H9 (cell line): Measurements from ENCODE around the gene KRT79. TPM values are rescaled to one million over a fixed set of nuclear protein-coding genes. Genes with fewer than 3 reads are reported as not detected.

ENCODE experiments used
- DNase-seq: peaks from one replicate; pipeline ENCODE4 v3.0.0-alpha.2; 2017
- H2AFZ ChIP-seq: one replicate; pipeline ENCODE4 v1.6.1; 2013; ENCODE audit warnings: mild to moderate bottlenecking, low read length, control low read depth, moderate library complexity
- H2AK5ac ChIP-seq: 2 replicates; pipeline ENCODE4 v1.6.1; 2013; ENCODE audit warnings: low read length, control low read depth, mixed read lengths; ENCODE audit not compliant: insufficient read length
- H2BK120ac ChIP-seq: one replicate; pipeline ENCODE4 v1.6.1; 2013; ENCODE audit warnings: low read depth, mild to moderate bottlenecking, low read length, control low read depth, inconsistent platforms; ENCODE audit not compliant: poor library complexity, severe bottlenecking
- H2BK12ac ChIP-seq: 2 replicates; pipeline ENCODE4 v1.6.1; 2013; ENCODE audit warnings: low read length, control low read depth, mixed read lengths, low read depth; ENCODE audit not compliant: insufficient read length
- H2BK15ac ChIP-seq: 2 replicates; pipeline ENCODE4 v1.6.1; 2013; ENCODE audit warnings: low read depth, low read length, control low read depth
- H2BK20ac ChIP-seq: one replicate; pipeline ENCODE4 v1.6.1; 2013; ENCODE audit warnings: low read depth, mild to moderate bottlenecking, low read length, control low read depth, inconsistent platforms; ENCODE audit not compliant: poor library complexity, severe bottlenecking
- H2BK5ac ChIP-seq: 2 replicates; pipeline ENCODE4 v1.6.1; 2013; ENCODE audit warnings: low read length, control low read depth, mixed read lengths; ENCODE audit not compliant: insufficient read length
- H3K14ac ChIP-seq: 2 replicates; pipeline ENCODE4 v1.6.1; 2013; ENCODE audit warnings: low read length, control low read depth; ENCODE audit not compliant: insufficient read depth
- H3K18ac ChIP-seq: 2 replicates; pipeline ENCODE4 v1.6.1; 2013; ENCODE audit warnings: low read depth, mild to moderate bottlenecking, mixed read lengths, low read length, control low read depth; ENCODE audit not compliant: insufficient read length
- H3K23ac ChIP-seq: 2 replicates; pipeline ENCODE4 v1.6.1; 2013; ENCODE audit warnings: low read length, control low read depth, mixed read lengths, low read depth; ENCODE audit not compliant: insufficient read length
- H3K23me2 ChIP-seq: 2 replicates; pipeline ENCODE4 v1.6.1; 2013; ENCODE audit warnings: low read depth, mild to moderate bottlenecking, mixed read lengths, low read length, control low read depth; ENCODE audit not compliant: insufficient read length, poor library complexity, severe bottlenecking
- H3K27ac ChIP-seq: 2 replicates; pipeline ENCODE4 v1.5.1; 2013; ENCODE audit warnings: low read length, control low read depth, mixed read lengths, low read depth; ENCODE audit not compliant: insufficient read length
- H3K27me3 ChIP-seq: 2 replicates; pipeline ENCODE4 v1.6.1; 2013; ENCODE audit warnings: low read length, control low read depth, inconsistent platforms; ENCODE audit not compliant: insufficient read depth
- H3K4ac ChIP-seq: 2 replicates; pipeline ENCODE4 v1.6.1; 2013; ENCODE audit warnings: low read depth, mild to moderate bottlenecking, control low read depth, inconsistent platforms, low read length, moderate library complexity
- H3K4me1 ChIP-seq: 2 replicates; pipeline ENCODE4 v1.6.1; 2013; ENCODE audit warnings: low read length, control low read depth, inconsistent platforms; ENCODE audit not compliant: insufficient read depth
- H3K4me2 ChIP-seq: 2 replicates; pipeline ENCODE4 v1.6.1; 2013; ENCODE audit warnings: low read length, control low read depth, mixed read lengths; ENCODE audit not compliant: insufficient read length, insufficient read depth
- H3K56ac ChIP-seq: 2 replicates; pipeline ENCODE4 v1.6.1; 2013; ENCODE audit warnings: low read depth, mild to moderate bottlenecking, mixed read lengths, low read length, control low read depth; ENCODE audit not compliant: insufficient read length
- H3K79me1 ChIP-seq: 2 replicates; pipeline ENCODE4 v1.6.1; 2013; ENCODE audit warnings: low read depth, mild to moderate bottlenecking, moderate library complexity, low read length, control low read depth, inconsistent platforms; ENCODE audit not compliant: insufficient read depth, poor library complexity, severe bottlenecking
- H3K79me2 ChIP-seq: 2 replicates; pipeline ENCODE4 v1.6.1; 2013; ENCODE audit warnings: low read length, control low read depth, inconsistent platforms; ENCODE audit not compliant: insufficient read depth
- H3K9ac ChIP-seq: 2 replicates; pipeline ENCODE4 v1.6.1; 2013; ENCODE audit warnings: low read length, control low read depth, mixed read lengths; ENCODE audit not compliant: insufficient read length; ENCODE audit errors: extremely low read depth
- H3K9me3 ChIP-seq: one replicate; pipeline ENCODE4 v1.6.1; 2013; ENCODE audit warnings: low read depth, low read length, inconsistent platforms; ENCODE audit not compliant: control insufficient read depth
- H3T11ph ChIP-seq: one replicate; pipeline ENCODE4 v1.6.1; 2013; ENCODE audit warnings: mild to moderate bottlenecking, low read length, control low read depth, inconsistent platforms
- H4K20me1 ChIP-seq: one replicate; pipeline ENCODE4 v1.6.1; 2013; ENCODE audit not compliant: control insufficient read depth, insufficient read length, insufficient read depth
- H4K5ac ChIP-seq: 2 replicates; pipeline ENCODE4 v1.6.1; 2013; ENCODE audit warnings: low read depth, mild to moderate bottlenecking, mixed read lengths, low read length, control low read depth; ENCODE audit not compliant: insufficient read length
- H4K8ac ChIP-seq: replicated peaks from 2 replicates; pipeline ENCODE4 v1.6.1; 2013; ENCODE audit warnings: low read length, control low read depth, mixed read lengths, low read depth; ENCODE audit not compliant: insufficient read length
- H4K91ac ChIP-seq: 2 replicates; pipeline ENCODE4 v1.6.1; 2013; ENCODE audit warnings: low read depth, mild to moderate bottlenecking, moderate library complexity, mixed read lengths, low read length, control low read depth; ENCODE audit not compliant: insufficient read length
- H3K27ac Mint-ChIP-seq, 3 experiments: 2 replicates in 2 of 3; 3 replicates in 1 of 3; pipeline ENCODE4 v1.8.0; 2020 to 2021; ENCODE audit warnings: mixed read lengths in 3 of 3, mild to moderate bottlenecking in 1 of 3, moderate library complexity in 1 of 3
- H3K27me3 Mint-ChIP-seq: 2 replicates; pipeline ENCODE4 v1.8.0; 2021; ENCODE audit warnings: low read depth, mild to moderate bottlenecking, moderate library complexity, mixed read lengths
- H3K36me3 Mint-ChIP-seq, 3 experiments: 2 replicates in 2 of 3; 3 replicates in 1 of 3; pipeline ENCODE4 v1.8.0; 2020 to 2021; ENCODE audit warnings: low read depth in 3 of 3, mixed read lengths in 3 of 3; ENCODE audit not compliant: insufficient read depth in 1 of 3
- H3K4me1 Mint-ChIP-seq, 2 experiments: 2 replicates each; pipeline ENCODE4 v1.8.0; 2020; ENCODE audit warnings: mixed read lengths in 2 of 2
- H3K4me3 Mint-ChIP-seq, 2 experiments: 2 replicates in 1 of 2; 3 replicates in 1 of 2; pipeline ENCODE4 v1.8.0; 2020 to 2021; ENCODE audit warnings: mild to moderate bottlenecking in 2 of 2, mixed read lengths in 2 of 2, moderate library complexity in 1 of 2
- H3K9me3 Mint-ChIP-seq, 2 experiments: 2 replicates in 1 of 2; 3 replicates in 1 of 2; pipeline ENCODE4 v1.8.0; 2020; ENCODE audit warnings: mild to moderate bottlenecking in 2 of 2, mixed read lengths in 2 of 2, moderate library complexity in 1 of 2
- WGBS: extraction: QIAGEN DNeasy Blood & Tissue Kit; methylation state at CpG from one replicate; pipeline ENCODE4 v1.1.7; 2013; ENCODE audit warnings: missing lambda C conversion rate, low lambda C conversion rate, mixed read lengths; ENCODE audit not compliant: insufficient read length; ENCODE audit errors: extremely low coverage; 5-methylcytosine and 5-hydroxymethylcytosine counted together
- total RNA-seq: library from RNA; stranded (reverse); gene quantifications from 2 replicates; pipeline ENCODE4 v1.2.1, GENCODE V29; 2021
- TF ChIP-seq, protein P1 (sequence below): fragments of 200-600 bp; sonication (generic); conservative IDR thresholded peaks from 3 replicates; pipeline ENCODE4 v1.8.0; 2021; ENCODE audit warnings: antibody characterized with exemption, mild to moderate bottlenecking

Gene KRT79
- total RNA-seq, 1 experiment from 2014 or later = not detected

DNA sequence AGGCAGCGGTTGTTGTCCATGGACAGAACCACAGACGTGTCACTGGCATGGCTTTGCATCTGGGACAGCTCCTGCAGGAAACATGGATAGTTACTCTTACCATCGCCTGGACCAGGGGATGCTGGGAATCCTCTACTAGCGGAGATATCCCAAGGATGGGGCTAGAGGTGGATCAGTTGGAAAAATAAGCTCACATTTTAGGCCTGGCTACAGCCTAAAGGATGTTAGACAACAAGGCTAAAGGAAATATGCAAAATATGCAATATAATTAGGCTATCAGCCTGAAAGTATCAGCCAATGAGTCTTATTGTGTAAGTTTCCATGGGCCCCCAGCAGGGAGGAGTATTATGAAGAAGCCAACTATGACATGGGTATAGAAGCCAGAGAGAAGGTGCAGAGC, 61.9 kb downstream of the KRT79 start:
- Histone ChIP-seq H4K20me1 (no peaks in the 10 kb centered on the region), H2AK5ac (no peak overlapping the region), H4K5ac (no peak overlapping the region), H3K27me3 (no peaks in the 10 kb centered on the region), H2BK12ac (no peak overlapping the region), H3K18ac (no peak overlapping the region), H3K23me2 (no peaks in the 10 kb centered on the region), H3K23ac (no peak overlapping the region), H4K91ac (no peak overlapping the region), H3K56ac (no peak overlapping the region), H2BK15ac (no peak overlapping the region), H3K14ac (no peak overlapping the region), H3K9ac (no peak overlapping the region), H3K79me2 (no peaks in the 10 kb centered on the region), H2AFZ (no peak overlapping the region), H4K8ac (no peak overlapping the region), H3K9me3 (no peaks in the 10 kb centered on the region), H3T11ph (no peak overlapping the region), H3K79me1 (no peaks in the 10 kb centered on the region), H3K27ac (no peak overlapping the region), H3K4me1 (no peaks in the 10 kb centered on the region), H2BK5ac (no peak overlapping the region), H3K4me2 (no peak overlapping the region), H2BK20ac (no peak overlapping the region), H2BK120ac (no peak overlapping the region), H3K4ac (no peak overlapping the region)
- Mint-ChIP-seq H3K4me1 (no peaks in the 10 kb centered on the region), H3K9me3 (no peaks in the 10 kb centered on the region; a peak in 1 of 5 replicates), H3K27me3 (peaks cover 14% of the 10 kb centered on the region), H3K36me3 (no peaks in the 10 kb centered on the region), H3K4me3 (no peak overlapping the region), H3K27ac (no peak overlapping the region)
- TF ChIP-seq, protein P1, sequence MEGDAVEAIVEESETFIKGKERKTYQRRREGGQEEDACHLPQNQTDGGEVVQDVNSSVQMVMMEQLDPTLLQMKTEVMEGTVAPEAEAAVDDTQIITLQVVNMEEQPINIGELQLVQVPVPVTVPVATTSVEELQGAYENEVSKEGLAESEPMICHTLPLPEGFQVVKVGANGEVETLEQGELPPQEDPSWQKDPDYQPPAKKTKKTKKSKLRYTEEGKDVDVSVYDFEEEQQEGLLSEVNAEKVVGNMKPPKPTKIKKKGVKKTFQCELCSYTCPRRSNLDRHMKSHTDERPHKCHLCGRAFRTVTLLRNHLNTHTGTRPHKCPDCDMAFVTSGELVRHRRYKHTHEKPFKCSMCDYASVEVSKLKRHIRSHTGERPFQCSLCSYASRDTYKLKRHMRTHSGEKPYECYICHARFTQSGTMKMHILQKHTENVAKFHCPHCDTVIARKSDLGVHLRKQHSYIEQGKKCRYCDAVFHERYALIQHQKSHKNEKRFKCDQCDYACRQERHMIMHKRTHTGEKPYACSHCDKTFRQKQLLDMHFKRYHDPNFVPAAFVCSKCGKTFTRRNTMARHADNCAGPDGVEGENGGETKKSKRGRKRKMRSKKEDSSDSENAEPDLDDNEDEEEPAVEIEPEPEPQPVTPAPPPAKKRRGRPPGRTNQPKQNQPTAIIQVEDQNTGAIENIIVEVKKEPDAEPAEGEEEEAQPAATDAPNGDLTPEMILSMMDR = no peak
- no CpG with 5 or more reads among the region's 4 CpGs for WGBS
- DNase-seq = no peak
